ENCODE data around the gene LAMTOR5.

Gene LAMTOR5

GRCh38 chr1:110385369-110385768, 22.1 kb downstream of the LAMTOR5 start:
- no peak for DNase-seq

GRCh38 chr1:110384581-110385321, 22.7 kb downstream of the LAMTOR5 start:
- DNase-seq: no peak

DNA sequence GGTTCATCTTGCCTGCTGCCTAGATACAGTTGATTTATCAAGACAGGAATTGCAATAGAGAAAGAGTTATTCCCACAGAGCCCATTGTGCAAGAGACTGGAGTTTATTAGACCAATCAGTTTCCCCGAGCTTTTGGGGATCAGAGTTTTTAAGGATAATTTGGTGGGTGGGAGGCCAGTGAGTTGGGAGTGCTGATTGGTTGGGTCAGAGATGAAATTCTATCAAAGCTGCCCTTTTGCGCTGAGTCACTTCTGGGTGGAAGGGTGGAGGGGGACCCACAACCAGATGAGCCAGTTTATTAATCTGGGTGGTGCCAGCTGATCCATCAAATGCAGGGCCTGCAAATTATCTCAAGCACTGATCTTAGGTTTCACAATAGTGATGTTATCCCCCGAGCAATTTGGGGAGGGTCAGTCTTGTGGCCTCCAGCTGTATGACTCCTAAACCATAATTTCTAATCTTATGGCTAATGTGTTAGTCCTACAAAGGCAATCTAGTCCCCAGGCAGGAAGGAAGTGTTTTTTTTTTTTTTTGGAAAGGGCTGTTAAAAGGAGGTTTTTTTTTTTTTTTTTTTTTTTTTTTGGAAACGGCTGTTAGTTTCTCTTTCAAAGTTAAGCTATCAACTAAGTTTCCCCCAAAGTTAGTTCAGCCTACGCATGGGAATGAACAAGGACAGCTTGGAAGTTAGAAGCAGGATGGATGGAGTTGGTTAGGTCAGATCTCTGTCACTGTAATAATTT, 24.1 kb downstream of the LAMTOR5 start:
- peak; percentile 17 for DNase-seq

GRCh38 chr1:110380672-110381283, 26.7 kb downstream of the LAMTOR5 start:
- peak; percentile 57 for DNase-seq

DNA sequence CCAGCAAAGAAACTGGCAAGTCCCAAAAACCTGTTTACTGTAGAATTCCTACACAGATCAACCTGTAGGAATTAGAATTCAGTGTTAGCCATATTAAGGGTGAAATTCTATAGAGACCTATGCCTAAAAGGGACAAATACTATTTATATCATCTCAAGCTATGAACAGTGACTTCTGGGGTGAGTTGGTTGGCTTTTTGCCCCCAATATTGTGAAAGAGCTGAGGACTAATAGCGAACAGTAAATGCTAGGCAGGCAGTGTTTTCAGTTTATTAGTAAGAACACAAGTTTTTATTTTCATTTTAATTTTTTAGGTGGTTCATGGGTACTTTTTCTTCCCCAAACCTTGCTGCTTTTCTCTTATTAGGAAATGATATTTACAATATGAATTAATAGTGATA, 32.0 kb downstream of the LAMTOR5 start:
- no peak for DNase-seq

- DNase-seq: peak; percentile 52
Measured at GRCh38 chr1:110370827-110371226, 36.7 kb downstream of the LAMTOR5 start.

DNA sequence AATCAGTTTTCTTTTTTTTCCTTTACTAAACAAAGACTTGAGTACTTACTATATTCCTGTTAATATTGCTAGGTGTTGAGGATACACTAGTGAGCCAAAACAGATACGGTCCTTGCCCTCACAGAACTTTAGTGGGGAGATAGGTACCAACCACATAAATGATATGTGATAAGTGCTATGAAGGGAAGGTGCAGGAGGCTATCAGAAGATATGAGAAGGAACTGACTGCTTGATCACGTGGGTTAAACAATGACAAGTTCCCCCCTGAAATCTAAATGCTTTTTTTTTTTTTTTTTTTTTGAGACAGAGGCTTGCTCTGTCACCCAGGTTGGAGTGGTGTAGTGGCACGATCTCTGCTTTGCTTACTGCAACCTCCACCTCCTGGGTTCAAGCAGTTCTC, 43.3 kb downstream of the LAMTOR5 start:
- DNase-seq: no peak

GRCh38 chr1:110361856-110362255, 45.6 kb downstream of the LAMTOR5 start:
- no peak for DNase-seq

DNA sequence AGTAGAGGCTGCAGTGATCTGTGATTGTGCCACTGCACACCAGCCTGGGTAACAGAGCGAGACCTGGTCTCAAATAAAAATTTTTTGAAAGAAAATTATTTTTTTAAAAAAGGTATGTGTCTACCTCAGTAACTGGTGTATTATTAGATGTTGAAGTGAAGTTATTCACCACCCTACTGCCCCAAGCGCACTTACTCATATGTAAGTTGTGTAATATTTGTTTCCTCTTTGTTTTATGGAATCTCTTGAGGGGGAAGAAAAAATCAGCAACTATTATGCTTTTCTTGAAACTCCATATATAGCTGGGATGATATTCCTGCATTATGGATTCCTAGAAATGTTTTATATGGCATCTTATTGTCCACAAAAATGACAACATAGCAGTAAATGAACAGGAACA, 47.1 kb downstream of the LAMTOR5 start:
- DNase-seq: no peak

DNA sequence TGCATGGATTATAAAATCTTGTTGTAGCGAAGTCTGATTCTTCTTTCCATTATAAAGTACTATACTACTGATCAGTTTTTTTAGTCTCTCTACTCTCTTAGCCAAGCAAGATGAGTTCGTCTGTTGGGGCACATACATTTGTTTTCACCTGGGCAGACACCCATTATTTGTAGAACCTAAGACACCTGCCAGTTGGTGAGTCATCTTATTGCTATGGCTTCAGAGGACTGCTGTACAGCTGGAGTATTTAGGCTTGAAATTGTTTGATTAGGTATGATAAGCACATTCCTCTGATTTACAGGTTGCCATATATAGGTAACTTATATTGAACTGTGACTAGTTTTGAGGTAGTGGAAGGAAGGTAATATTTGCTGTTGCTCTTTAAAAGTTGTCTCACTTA, 51.1 kb downstream of the LAMTOR5 start:
- DNase-seq: no peak

GRCh38 chr1:110355321-110355720, 52.2 kb downstream of the LAMTOR5 start:
- DNase-seq: no peak

All from fibroblast of skin of right quadriceps (primary cell).